HepG2 (cell line): Measurements from ENCODE around the gene DCDC2. TPM values are rescaled to one million over a fixed set of nuclear protein-coding genes. Genes with fewer than 3 reads are reported as not detected.
"Not testable (repeated sequence)": the region's sequence is repeated elsewhere in the genome, so short reads cannot be mapped to it uniquely, and the experiment has no call there.

Experiments
- ATAC-seq: fragments of 200-7000 bp; cut with Tn5 transposase; 3 replicates; pipeline ENCODE4 v1.9.1; 2020; ENCODE audit warnings: mild to moderate bottlenecking, moderate library complexity
- BruUV-seq: library from RNA; stranded (reverse); fragments of 400-500 nt; replicated peaks from 2 replicates; lab custom pipeline; 2021; lab: Mats Ljungman, UMichigan
- CTCF ChIA-PET: fragments of 300-600 bp; formaldehyde crosslinking; extraction: SDS; loops from one replicate; lab custom pipeline; 2021; ENCODE audit warnings: low total read pairs, inconsistent platforms, low intra/inter-chr PET ratio; lab: Yijun Ruan, JAX
- POLR2A ChIA-PET: fragments of 350-600 bp; sonication (Branson Sonifier 250); formaldehyde crosslinking; loops from one replicate; lab custom pipeline; 2020; ENCODE audit warnings: antibody characterized with exemption, inconsistent platforms; lab: Yijun Ruan, JAX
- DNase-seq: peaks from one replicate; pipeline ENCODE4 v3.0.0-alpha.2; 2015; ENCODE audit warnings: low spot score
- FAIRE-seq: peaks from 3 replicates; lab custom pipeline; 2011; peaks lifted over from hg19 to GRCh38; lab: Jason Lieb, UNC
- H2AFZ ChIP-seq: one replicate; pipeline ENCODE4 v1.6.1; 2011; ENCODE audit warnings: low read length, inconsistent platforms
- H3K27ac ChIP-seq: fragments of 300-600 bp; 3 replicates; pipeline ENCODE4 v1.8.0; 2011; ENCODE audit warnings: mixed run types, mild to moderate bottlenecking, mixed read lengths, low read length, inconsistent platforms; ENCODE audit not compliant: insufficient read depth; ENCODE audit errors: extremely low read length
- H3K27me3 ChIP-seq, 2 experiments: fragments of 200-600 bp in 1 of 2; 2 replicates in 1 of 2; 3 replicates in 1 of 2; pipeline versions ENCODE4 v1.6.0 to v1.8.0; 2011; ENCODE audit warnings: low read length in 2 of 2, mild to moderate bottlenecking in 2 of 2, moderate library complexity in 2 of 2, inconsistent platforms in 1 of 2; ENCODE audit not compliant: insufficient read depth in 2 of 2, control insufficient read depth in 1 of 2
- H3K36me3 ChIP-seq, 2 experiments: fragments of 200-600 bp in 1 of 2; replicated peaks in 1 of 2; 2 replicates in 1 of 2; 3 replicates in 1 of 2; pipeline versions ENCODE4 v1.5.1 to v1.8.0; 2011; ENCODE audit warnings: low read length in 2 of 2, inconsistent platforms in 1 of 2; ENCODE audit not compliant: insufficient read depth in 2 of 2, control insufficient read depth in 1 of 2
- H3K4me1 ChIP-seq: 2 replicates; pipeline ENCODE4 v1.5.1; 2012; ENCODE audit warnings: low read length, inconsistent platforms; ENCODE audit not compliant: insufficient read depth
- H3K4me2 ChIP-seq: 2 replicates; pipeline ENCODE4 v1.6.0; 2011; ENCODE audit warnings: low read depth, low read length, inconsistent platforms
- H3K4me3 ChIP-seq, 3 experiments: fragments of 200-600 bp in 1 of 3; sonication (generic), shearing (Covaris generic) in 1 of 3; replicated peaks in 1 of 3; 2 replicates each; pipeline ENCODE4 v1.5.1; 2011 to 2016; ENCODE audit warnings: low read length in 3 of 3, inconsistent platforms in 2 of 3, low read depth in 2 of 3, mild to moderate bottlenecking in 2 of 3, control low read depth in 1 of 3, mixed read lengths in 1 of 3; ENCODE audit not compliant: insufficient read depth in 1 of 3
- H3K79me2 ChIP-seq: one replicate; pipeline ENCODE4 v1.6.1; 2011; ENCODE audit warnings: low read length, inconsistent platforms; ENCODE audit not compliant: insufficient read depth
- H3K9ac ChIP-seq: 2 replicates; pipeline ENCODE4 v1.6.0; 2011; ENCODE audit warnings: mild to moderate bottlenecking, low read depth, low read length, inconsistent platforms; ENCODE audit not compliant: insufficient read depth
- H3K9me3 ChIP-seq: 2 replicates; pipeline ENCODE4 v1.5.1; 2012; ENCODE audit warnings: mild to moderate bottlenecking, low read length
- H4K20me1 ChIP-seq: 2 replicates; pipeline ENCODE4 v1.6.0; 2011; ENCODE audit warnings: inconsistent platforms, mild to moderate bottlenecking, low read length, moderate library complexity; ENCODE audit not compliant: insufficient read depth
- GATAD2A ChIP-seq: IDR thresholded peaks from 2 replicates; pipeline ENCODE4 v1.6.1; 2016
- HOXA9 ChIP-seq: sonication (generic); formaldehyde crosslinking; IDR thresholded peaks from 2 replicates; pipeline ENCODE4 v1.8.1; 2022; ENCODE audit warnings: missing genetic modification reagents, mild to moderate bottlenecking, moderate library complexity, borderline replicate concordance
- PPARG ChIP-seq: conservative IDR thresholded peaks from 2 replicates; pipeline ENCODE4 v1.6.1; 2016; ENCODE audit warnings: missing biosample characterization, missing genetic modification reagents
- SMC3 ChIP-seq: IDR thresholded peaks from 2 replicates; pipeline ENCODE4 v1.6.1; 2011; ENCODE audit warnings: low read length, improper control_type of control experiment
- ZMYM3 ChIP-seq: sonication (generic); formaldehyde crosslinking; IDR thresholded peaks from 2 replicates; pipeline ENCODE4 v1.5.1; 2020; ENCODE audit warnings: mild to moderate bottlenecking, missing genetic modification reagents
- ZNF121 ChIP-seq: sonication (generic); formaldehyde crosslinking; IDR thresholded peaks from 2 replicates; pipeline ENCODE4 v1.5.0; 2020; ENCODE audit warnings: mild to moderate bottlenecking, missing genetic modification reagents
- ZNF282 ChIP-seq: fragments of 450-650 bp; IDR thresholded peaks from 2 replicates; pipeline ENCODE4 v1.6.1; 2018; ENCODE audit not compliant: partially characterized antibody
- ZNF354B ChIP-seq: sonication (generic); formaldehyde crosslinking; IDR thresholded peaks from 2 replicates; pipeline ENCODE4 v1.8.0; 2022; ENCODE audit warnings: mild to moderate bottlenecking, missing genetic modification reagents
- ZNF749 ChIP-seq: sonication (generic); formaldehyde crosslinking; IDR thresholded peaks from 2 replicates; pipeline ENCODE4 v1.8.0; 2022; ENCODE audit warnings: mild to moderate bottlenecking, missing genetic modification reagents, moderate library complexity, borderline replicate concordance
- ZNF768 ChIP-seq: sonication (generic); formaldehyde crosslinking; IDR thresholded peaks from 2 replicates; pipeline ENCODE4 v1.4.0; 2020; ENCODE audit warnings: missing genetic modification reagents
- WGBS: methylation state at CpG from one replicate; pipeline ENCODE4 v1.1.6; 2017; ENCODE audit warnings: low lambda C conversion rate; 5-methylcytosine and 5-hydroxymethylcytosine counted together
- in situ Hi-C: cut with HindIII; loops from 2 replicates; pipeline ENCODE4 v1.10.0; 2017; ENCODE audit warnings: low pct_unique_long_range_greater_than_20kb; ENCODE audit not compliant: extremely low pct_ligation_motif_present
- intact Hi-C: fragments of 100-400 bp; cut with micrococcal nuclease; formaldehyde crosslinking; loops from one replicate; pipeline ENCODE4 v1.10.0; 2022; ENCODE audit not compliant: unreplicated experiment
- polyA plus RNA-seq, 8 experiments: library from polyadenylated mRNA; depleted of rRNA in 3 of 8; stranded (reverse) in 7 of 8; unstranded in 1 of 8; fragments of >200 nt; fragmentation: Illumina TruSeq in 4 of 8; extraction: Trizol in 4 of 8; gene quantifications; 2 replicates each; pipeline versions ENCODE4 v1.2.1 to v1.2.3, GENCODE V29; 2011 to 2016; ENCODE audit warnings: low read depth in 4 of 8, missing spikeins in 1 of 8, mixed read lengths in 1 of 8; ENCODE audit not compliant: insufficient read depth in 1 of 8
- total RNA-seq, 5 experiments: library from RNA; depleted of rRNA; stranded (reverse); fragments of >200 nt; fragmentation: Illumina TruSeq; extraction: Trizol; gene quantifications; 2 replicates each; pipeline ENCODE4 v1.2.3, GENCODE V29; 2016; ENCODE audit warnings: low read depth in 1 of 5
- TF ChIP-seq, protein P1 (sequence below): IDR thresholded peaks from 2 replicates; pipeline ENCODE4 v1.6.1; 2016; ENCODE audit warnings: mild to moderate bottlenecking
- TF ChIP-seq, protein P2 (sequence below): sonication (generic); formaldehyde crosslinking; IDR thresholded peaks from 2 replicates; pipeline ENCODE4 v1.8.1; 2023; ENCODE audit warnings: mild to moderate bottlenecking, moderate library complexity, missing genetic modification reagents
- TF ChIP-seq, protein P3 (sequence below): sonication (generic); formaldehyde crosslinking; conservative IDR thresholded peaks from 2 replicates; pipeline ENCODE4 v1.8.1; 2023; ENCODE audit warnings: missing genetic modification reagents

Gene DCDC2
- total and polyA plus RNA-seq, 2 of the 13 experiments (the other 11 are each of a cell fraction or from before 2014, with no cell fraction given) = 9.0 to 36.2 TPM

- TF ChIP-seq, protein P1, sequence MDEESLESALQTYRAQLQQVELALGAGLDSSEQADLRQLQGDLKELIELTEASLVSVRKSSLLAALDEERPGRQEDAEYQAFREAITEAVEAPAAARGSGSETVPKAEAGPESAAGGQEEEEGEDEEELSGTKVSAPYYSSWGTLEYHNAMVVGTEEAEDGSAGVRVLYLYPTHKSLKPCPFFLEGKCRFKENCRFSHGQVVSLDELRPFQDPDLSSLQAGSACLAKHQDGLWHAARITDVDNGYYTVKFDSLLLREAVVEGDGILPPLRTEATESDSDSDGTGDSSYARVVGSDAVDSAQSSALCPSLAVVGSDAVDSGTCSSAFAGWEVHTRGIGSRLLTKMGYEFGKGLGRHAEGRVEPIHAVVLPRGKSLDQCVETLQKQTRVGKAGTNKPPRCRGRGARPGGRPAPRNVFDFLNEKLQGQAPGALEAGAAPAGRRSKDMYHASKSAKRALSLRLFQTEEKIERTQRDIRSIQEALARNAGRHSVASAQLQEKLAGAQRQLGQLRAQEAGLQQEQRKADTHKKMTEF = peak; percentile 49; the same call in 1 of the 2 replicates
- no peak for TF ChIP-seq ZNF282
- TF ChIP-seq, protein P2, sequence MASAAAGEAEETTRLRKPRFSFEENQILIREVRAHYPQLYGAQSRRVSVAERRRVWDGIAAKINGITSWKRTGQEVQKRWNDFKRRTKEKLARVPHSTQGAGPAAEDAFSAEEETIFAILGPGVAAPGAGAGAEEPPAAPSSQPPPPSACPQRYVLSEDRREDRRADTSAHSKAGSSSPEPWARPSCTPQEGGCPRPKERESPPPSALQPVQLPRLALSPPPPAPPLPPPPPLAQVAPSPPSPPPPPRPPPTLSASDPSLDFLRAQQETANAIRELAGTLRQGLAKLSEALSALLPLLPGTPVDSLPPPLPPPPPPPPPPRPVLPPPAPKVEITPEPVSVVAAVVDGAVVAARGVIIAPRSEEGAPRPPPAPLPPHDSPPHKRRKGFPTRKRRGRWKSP = no peak
- TF ChIP-seq HOXA9 (CRISPR knock-in tag) = no peak
- TF ChIP-seq ZNF768 (CRISPR knock-in tag) = no peak
- TF ChIP-seq PPARG (CRISPR knock-in tag) = peak; percentile 66; the same call in 1 of the 2 replicates
- TF ChIP-seq ZNF121 (CRISPR knock-in tag) = no peak
- TF ChIP-seq SMC3 = peak; percentile 90
- TF ChIP-seq ZNF354B (CRISPR knock-in tag) = no peak
- 0 out of 2 replicates have a peak, but pooled peaks have one; percentile 21 for TF ChIP-seq GATAD2A (CRISPR knock-in tag)
- TF ChIP-seq ZNF749 (CRISPR knock-in tag) = no peak
Observed at GRCh38 chr6:24205020-24205492, 152.8 kb downstream of the DCDC2 start (continued).

DNA sequence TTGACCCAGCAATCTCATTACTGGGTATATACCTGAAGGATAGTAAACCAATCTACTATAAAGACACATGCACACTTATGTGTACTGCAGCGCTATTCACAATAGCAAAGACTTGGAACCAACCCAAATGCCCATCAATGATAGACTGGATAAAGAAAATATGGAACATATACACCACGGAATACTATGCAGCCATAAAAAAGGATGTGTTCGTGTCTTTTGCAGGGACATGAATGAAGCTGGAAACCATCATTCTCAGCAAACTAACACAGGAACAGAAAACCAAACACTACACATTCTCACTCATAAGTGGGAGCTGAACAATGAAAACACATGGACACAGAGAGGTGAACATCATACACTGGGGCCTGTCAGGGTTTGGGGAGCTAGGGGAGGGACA lies 153.7 kb downstream of the DCDC2 start:
- H2AFZ ChIP-seq, BruUV-seq, in situ Hi-C loops, FAIRE-seq, H3K4me2 ChIP-seq, H3K79me2 ChIP-seq, DNase-seq, POLR2A ChIA-PET, H3K4me3 ChIP-seq, H3K9ac ChIP-seq, H4K20me1 ChIP-seq, ATAC-seq, H3K36me3 ChIP-seq, H3K27me3 ChIP-seq, H3K9me3 ChIP-seq, H3K27ac ChIP-seq: not testable (repeated sequence)
- CTCF ChIA-PET = interaction anchor here (2.5 kb wide), 1 partner anchor 139 kb away, joined by 42 read pairs; no protein-coding TSS in a partner anchor
- intact Hi-C loops = loop anchor here (2.0 kb wide), 1 partner anchor 55 kb away; no protein-coding TSS in a partner anchor
- peak; percentile 48; the same call in 1 of the 2 replicates for TF ChIP-seq ZMYM3 (CRISPR knock-in tag)
- TF ChIP-seq, protein P3, sequence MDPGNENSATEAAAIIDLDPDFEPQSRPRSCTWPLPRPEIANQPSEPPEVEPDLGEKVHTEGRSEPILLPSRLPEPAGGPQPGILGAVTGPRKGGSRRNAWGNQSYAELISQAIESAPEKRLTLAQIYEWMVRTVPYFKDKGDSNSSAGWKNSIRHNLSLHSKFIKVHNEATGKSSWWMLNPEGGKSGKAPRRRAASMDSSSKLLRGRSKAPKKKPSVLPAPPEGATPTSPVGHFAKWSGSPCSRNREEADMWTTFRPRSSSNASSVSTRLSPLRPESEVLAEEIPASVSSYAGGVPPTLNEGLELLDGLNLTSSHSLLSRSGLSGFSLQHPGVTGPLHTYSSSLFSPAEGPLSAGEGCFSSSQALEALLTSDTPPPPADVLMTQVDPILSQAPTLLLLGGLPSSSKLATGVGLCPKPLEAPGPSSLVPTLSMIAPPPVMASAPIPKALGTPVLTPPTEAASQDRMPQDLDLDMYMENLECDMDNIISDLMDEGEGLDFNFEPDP (CRISPR knock-in tag) = 0 out of 2 replicates have a peak, but pooled peaks have one; percentile 40
- H3K4me1 ChIP-seq = peaks cover 48% of the 10 kb centered on the region
- 97% methylated on average over 3 of the region's 3 CpGs for WGBS
